ENCODE data around the gene MOB2.

The MOB2 gene

GRCh38 chr11:1485504-1485885, 1.1 kb downstream of the MOB2 start:
- DNase-seq (ENCODE audit: low read depth in 2 of 2): no peak

- DNase-seq (ENCODE audit: low read depth in 2 of 2): no peak
Observed at GRCh38 chr11:1484695-1485503, 1.7 kb downstream of the MOB2 start.

GRCh38 chr11:1484061-1484671, 2.4 kb downstream of the MOB2 start:
- DNase-seq (ENCODE audit: low read depth in 2 of 2): no peak

- no peak for DNase-seq (ENCODE audit: low read depth in 2 of 2)
Observed at GRCh38 chr11:1483445-1483961, 3.1 kb downstream of the MOB2 start.

- DNase-seq (ENCODE audit: low read depth in 2 of 2): no peak
Observed at GRCh38 chr11:1482581-1483444, 3.8 kb downstream of the MOB2 start.

GRCh38 chr11:1481861-1482441, 4.6 kb downstream of the MOB2 start:
- DNase-seq (ENCODE audit: low read depth in 2 of 2): no peak

GRCh38 chr11:1481483-1481825, 5.1 kb downstream of the MOB2 start:
- no peak for DNase-seq (ENCODE audit: low read depth in 2 of 2)

- DNase-seq (ENCODE audit: low read depth in 2 of 2): no peak
Observed at GRCh38 chr11:1480555-1481482, 5.8 kb downstream of the MOB2 start.

- no peak for DNase-seq (ENCODE audit: low read depth in 2 of 2)
Observed at GRCh38 chr11:1480191-1480554, 6.4 kb downstream of the MOB2 start.

GRCh38 chr11:1479678-1480118, 6.9 kb downstream of the MOB2 start:
- no peak for DNase-seq (ENCODE audit: low read depth in 2 of 2)

- no peak for DNase-seq (ENCODE audit: low read depth in 2 of 2)
Observed at GRCh38 chr11:1479006-1479677, 7.4 kb downstream of the MOB2 start.

GRCh38 chr11:1478544-1478943, 8.0 kb downstream of the MOB2 start:
- DNase-seq (ENCODE audit: low read depth in 2 of 2): no peak

GRCh38 chr11:1478011-1478410, 8.6 kb downstream of the MOB2 start:
- DNase-seq (ENCODE audit: low read depth in 2 of 2): no peak

GRCh38 chr11:1476940-1477736, 9.4 kb downstream of the MOB2 start:
- DNase-seq (ENCODE audit: low read depth in 2 of 2): no peak

- no peak for DNase-seq (ENCODE audit: low read depth in 2 of 2)
Observed at GRCh38 chr11:1475841-1476240, 10.7 kb downstream of the MOB2 start.

- DNase-seq (ENCODE audit: low read depth in 2 of 2): no peak
Observed at GRCh38 chr11:1473786-1474185, 12.8 kb downstream of the MOB2 start.

- DNase-seq (ENCODE audit: low read depth in 2 of 2): no peak
Observed at GRCh38 chr11:1473011-1473628, 13.5 kb downstream of the MOB2 start.

- no peak for DNase-seq (ENCODE audit: low read depth in 2 of 2)
Observed at GRCh38 chr11:1472180-1473005, 14.2 kb downstream of the MOB2 start.
